Rectal smooth muscle tissue (tissue), 1 donor: ENCODE measurements around the gene ANKRD22.
"Not testable (repeated sequence)": the region's sequence is repeated elsewhere in the genome, so short reads cannot be mapped to it uniquely, and the experiment has no call there.

Source experiments
- H3K27ac ChIP-seq: one replicate; pipeline ENCODE4 v1.7.0; 2013; ENCODE audit warnings: low read depth, low read length, inconsistent platforms
- H3K27me3 ChIP-seq: one replicate; pipeline ENCODE4 v1.7.0; 2013; ENCODE audit warnings: low read length; ENCODE audit not compliant: control insufficient read depth, insufficient read depth
- H3K36me3 ChIP-seq: one replicate; pipeline ENCODE4 v1.7.0; 2013; ENCODE audit warnings: low read length; ENCODE audit not compliant: control insufficient read depth, insufficient read depth
- H3K4me1 ChIP-seq: one replicate; pipeline ENCODE4 v1.7.0; 2013; ENCODE audit warnings: low read length; ENCODE audit not compliant: control insufficient read depth, insufficient read depth
- H3K4me3 ChIP-seq: one replicate; pipeline ENCODE4 v1.7.0; 2013; ENCODE audit warnings: low read length
- H3K9ac ChIP-seq: one replicate; pipeline ENCODE4 v1.7.0; 2013; ENCODE audit warnings: low read length

Gene ANKRD22

GRCh38 chr10:88886557-88886956, 34.9 kb upstream of the ANKRD22 start:
- Histone ChIP-seq H3K27ac (no peak overlapping the region), H3K4me1 (peaks cover 5% of the 10 kb centered on the region), H3K4me3 (no peak overlapping the region)

GRCh38 chr10:88883448-88883809, 31.8 kb upstream of the ANKRD22 start:
- Histone ChIP-seq H3K27ac (peak overlapping the region; percentile 50), H3K4me3 (no peak overlapping the region), H3K27me3 (no peaks in the 10 kb centered on the region), H3K4me1 (peaks cover 8% of the 10 kb centered on the region), H3K36me3 (no peaks in the 10 kb centered on the region), H3K9ac (no peak overlapping the region)

More at GRCh38 chr10:88886557-88886956, 34.9 kb upstream of the ANKRD22 start:
- H3K9ac ChIP-seq, result no peak overlapping the region
- H3K27me3 ChIP-seq, result no peaks in the 10 kb centered on the region
- no peaks in the 10 kb centered on the region for H3K36me3 ChIP-seq

GRCh38 chr10:88882646-88883447, 31.2 kb upstream of the ANKRD22 start:
- H3K9ac ChIP-seq, H3K4me1 ChIP-seq, H3K36me3 ChIP-seq, H3K27me3 ChIP-seq: not testable (repeated sequence)
- Histone ChIP-seq H3K4me3 (peak overlapping the region; percentile 23), H3K27ac (peak overlapping the region; percentile 80)

- H3K4me1 ChIP-seq, result peaks cover 6% of the 10 kb centered on the region
- peak overlapping the region; percentile 80 for H3K27ac ChIP-seq
- H3K9ac ChIP-seq, result no peak overlapping the region
- peak overlapping the region; percentile 83 for H3K4me3 ChIP-seq
- no peaks in the 10 kb centered on the region for H3K36me3 ChIP-seq
- H3K27me3 ChIP-seq, result no peaks in the 10 kb centered on the region
Measured at GRCh38 chr10:88881922-88882645, 30.4 kb upstream of the ANKRD22 start.

- Histone ChIP-seq H3K9ac (peak overlapping the region; percentile 42), H3K27ac (peak overlapping the region; percentile 80), H3K4me1 (peaks cover 6% of the 10 kb centered on the region), H3K4me3 (peak overlapping the region; percentile 83), H3K27me3 (no peaks in the 10 kb centered on the region), H3K36me3 (no peaks in the 10 kb centered on the region)
Measured at GRCh38 chr10:88881320-88881719, 29.7 kb upstream of the ANKRD22 start.

GRCh38 chr10:88880282-88881076, 28.8 kb upstream of the ANKRD22 start:
- peak overlapping the region; percentile 80 for H3K27ac ChIP-seq
- peak overlapping the region; percentile 42 for H3K9ac ChIP-seq

GRCh38 chr10:88879534-88880281, 28.1 kb upstream of the ANKRD22 start, which contains the start of gene STAMBPL1:
Gene STAMBPL1, plus strand, starts transcription at chr10:88880245. Its CDS starts 21,464 bp downstream, at chr10:88901709.
- peaks cover 6% of the 10 kb centered on the region for H3K4me1 ChIP-seq
- H3K36me3 ChIP-seq, result no peaks in the 10 kb centered on the region
- no peaks in the 10 kb centered on the region for H3K27me3 ChIP-seq
- peak within 1 kb of the TSS; percentile 83 for H3K4me3 ChIP-seq
- peak within 1 kb of the TSS; percentile 42 for H3K9ac ChIP-seq
- peak within 1 kb of the TSS; percentile 80 for H3K27ac ChIP-seq

More at GRCh38 chr10:88880282-88881076, 28.8 kb upstream of the ANKRD22 start:
- H3K4me1 ChIP-seq, result peaks cover 6% of the 10 kb centered on the region
- no peaks in the 10 kb centered on the region for H3K27me3 ChIP-seq
- H3K4me3 ChIP-seq, result peak overlapping the region; percentile 83
- H3K36me3 ChIP-seq, result no peaks in the 10 kb centered on the region

- H3K9ac ChIP-seq, result no peak overlapping the region
- H3K27me3 ChIP-seq, result no peaks in the 10 kb centered on the region
- no peaks in the 10 kb centered on the region for H3K36me3 ChIP-seq
- no peak overlapping the region for H3K4me3 ChIP-seq
- peaks cover 3% of the 10 kb centered on the region for H3K4me1 ChIP-seq
- no peak overlapping the region for H3K27ac ChIP-seq
Measured at GRCh38 chr10:88877298-88877697, 25.7 kb upstream of the ANKRD22 start.

- H3K36me3 ChIP-seq, result no peaks in the 10 kb centered on the region
- H3K27me3 ChIP-seq, result no peaks in the 10 kb centered on the region
- no peak overlapping the region for H3K27ac ChIP-seq
- peaks cover 3% of the 10 kb centered on the region for H3K4me1 ChIP-seq
- no peak overlapping the region for H3K9ac ChIP-seq
- H3K4me3 ChIP-seq, result no peak overlapping the region
Measured at GRCh38 chr10:88875081-88875480, 23.4 kb upstream of the ANKRD22 start.

- Histone ChIP-seq H3K27me3 (no peaks in the 10 kb centered on the region), H3K9ac (no peak overlapping the region), H3K27ac (no peak overlapping the region), H3K4me3 (no peak overlapping the region), H3K36me3 (no peaks in the 10 kb centered on the region), H3K4me1 (no peaks in the 10 kb centered on the region)
Measured at GRCh38 chr10:88874281-88874680, 22.6 kb upstream of the ANKRD22 start.

- H3K27ac ChIP-seq, result no peak overlapping the region
- no peak overlapping the region for H3K9ac ChIP-seq
- H3K4me1 ChIP-seq, result no peaks in the 10 kb centered on the region
- H3K4me3 ChIP-seq, result no peak overlapping the region
- H3K27me3 ChIP-seq, result no peaks in the 10 kb centered on the region
- H3K36me3 ChIP-seq, result no peaks in the 10 kb centered on the region
Measured at GRCh38 chr10:88873757-88874156, 22.1 kb upstream of the ANKRD22 start.
